ENCODE results near the gene CD9. TPM values are rescaled to one million over a fixed set of nuclear protein-coding genes. Genes with fewer than 3 reads are reported as not detected.

The CD9 gene
- polyA plus RNA-seq, 1 donor from 2014 or later, result not detected

DNA sequence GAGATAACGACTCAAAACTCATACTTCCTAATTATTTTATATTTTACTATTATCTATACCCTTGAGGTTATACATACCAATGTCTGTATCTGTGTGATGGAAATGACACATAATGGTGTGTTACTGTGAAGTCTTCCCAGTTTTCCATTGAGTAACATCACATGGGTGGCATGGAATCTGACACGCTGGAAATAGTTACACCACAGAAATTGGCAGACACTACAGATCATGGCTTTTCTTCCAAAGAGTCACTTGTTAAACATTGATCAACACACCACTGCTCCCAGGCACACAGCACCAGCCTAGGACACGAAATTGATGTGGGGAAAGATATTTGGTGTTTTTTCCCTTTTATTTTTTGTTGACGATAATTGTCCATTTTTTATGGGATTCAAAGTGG, 42.7 kb upstream of the CD9 start:
- Histone ChIP-seq H4K20me1 (ENCODE audit: insufficient read depth) (no peaks in the 10 kb centered on the region), H3K4me2 (ENCODE audit: low read length) (no peak overlapping the region), H3K9me2 (ENCODE audit: insufficient read depth, low read length) (no peaks in the 10 kb centered on the region), H3K9me3 (ENCODE audit: low read length) (no peaks in the 10 kb centered on the region), H3K79me2 (replicated peaks; ENCODE audit: insufficient read depth, low read length) (no peaks in the 10 kb centered on the region), H3K36me3 (ENCODE audit: insufficient read depth, low read length) (no peaks in the 10 kb centered on the region), H2AFZ (ENCODE audit: low read depth, low read length) (no peak overlapping the region), H3K4me3 (ENCODE audit: low read length) (no peak overlapping the region), H3F3A (ENCODE audit: insufficient read depth, low read length, poor library complexity, severe bottlenecking) (no peaks in the 10 kb centered on the region), H3K9ac (ENCODE audit: low read length) (no peak overlapping the region), H3K27me3 (ENCODE audit: insufficient read depth, low read depth, low read length) (no peaks in the 10 kb centered on the region), H3K27ac (ENCODE audit: low read length) (no peak overlapping the region)
- TF ChIP-seq EZH2 (IDR thresholded peaks at IDR 0.05; ENCODE audit: borderline replicate concordance, insufficient read depth, low read length, poor library complexity, severe bottlenecking) (no peak), RAD21 (conservative IDR thresholded peaks at IDR 0.05) (no peak), MXI1 (conservative IDR thresholded peaks at IDR 0.05; ENCODE audit: poor library complexity, severe bottlenecking) (no peak), POLR2AphosphoS5 (IDR thresholded peaks at IDR 0.05) (no peak), SMC3 (conservative IDR thresholded peaks at IDR 0.05; ENCODE audit: poor library complexity) (no peak), TAF1 (IDR thresholded peaks at IDR 0.05; ENCODE audit: low read depth) (no peak), EP300 (conservative IDR thresholded peaks at IDR 0.05; ENCODE audit: poor library complexity, severe bottlenecking) (no peak)
- TF ChIP-seq, protein P1, sequence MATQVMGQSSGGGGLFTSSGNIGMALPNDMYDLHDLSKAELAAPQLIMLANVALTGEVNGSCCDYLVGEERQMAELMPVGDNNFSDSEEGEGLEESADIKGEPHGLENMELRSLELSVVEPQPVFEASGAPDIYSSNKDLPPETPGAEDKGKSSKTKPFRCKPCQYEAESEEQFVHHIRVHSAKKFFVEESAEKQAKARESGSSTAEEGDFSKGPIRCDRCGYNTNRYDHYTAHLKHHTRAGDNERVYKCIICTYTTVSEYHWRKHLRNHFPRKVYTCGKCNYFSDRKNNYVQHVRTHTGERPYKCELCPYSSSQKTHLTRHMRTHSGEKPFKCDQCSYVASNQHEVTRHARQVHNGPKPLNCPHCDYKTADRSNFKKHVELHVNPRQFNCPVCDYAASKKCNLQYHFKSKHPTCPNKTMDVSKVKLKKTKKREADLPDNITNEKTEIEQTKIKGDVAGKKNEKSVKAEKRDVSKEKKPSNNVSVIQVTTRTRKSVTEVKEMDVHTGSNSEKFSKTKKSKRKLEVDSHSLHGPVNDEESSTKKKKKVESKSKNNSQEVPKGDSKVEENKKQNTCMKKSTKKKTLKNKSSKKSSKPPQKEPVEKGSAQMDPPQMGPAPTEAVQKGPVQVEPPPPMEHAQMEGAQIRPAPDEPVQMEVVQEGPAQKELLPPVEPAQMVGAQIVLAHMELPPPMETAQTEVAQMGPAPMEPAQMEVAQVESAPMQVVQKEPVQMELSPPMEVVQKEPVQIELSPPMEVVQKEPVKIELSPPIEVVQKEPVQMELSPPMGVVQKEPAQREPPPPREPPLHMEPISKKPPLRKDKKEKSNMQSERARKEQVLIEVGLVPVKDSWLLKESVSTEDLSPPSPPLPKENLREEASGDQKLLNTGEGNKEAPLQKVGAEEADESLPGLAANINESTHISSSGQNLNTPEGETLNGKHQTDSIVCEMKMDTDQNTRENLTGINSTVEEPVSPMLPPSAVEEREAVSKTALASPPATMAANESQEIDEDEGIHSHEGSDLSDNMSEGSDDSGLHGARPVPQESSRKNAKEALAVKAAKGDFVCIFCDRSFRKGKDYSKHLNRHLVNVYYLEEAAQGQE (IDR thresholded peaks at IDR 0.05; ENCODE audit: borderline replicate concordance), result no peak
- TF ChIP-seq, protein P2, sequence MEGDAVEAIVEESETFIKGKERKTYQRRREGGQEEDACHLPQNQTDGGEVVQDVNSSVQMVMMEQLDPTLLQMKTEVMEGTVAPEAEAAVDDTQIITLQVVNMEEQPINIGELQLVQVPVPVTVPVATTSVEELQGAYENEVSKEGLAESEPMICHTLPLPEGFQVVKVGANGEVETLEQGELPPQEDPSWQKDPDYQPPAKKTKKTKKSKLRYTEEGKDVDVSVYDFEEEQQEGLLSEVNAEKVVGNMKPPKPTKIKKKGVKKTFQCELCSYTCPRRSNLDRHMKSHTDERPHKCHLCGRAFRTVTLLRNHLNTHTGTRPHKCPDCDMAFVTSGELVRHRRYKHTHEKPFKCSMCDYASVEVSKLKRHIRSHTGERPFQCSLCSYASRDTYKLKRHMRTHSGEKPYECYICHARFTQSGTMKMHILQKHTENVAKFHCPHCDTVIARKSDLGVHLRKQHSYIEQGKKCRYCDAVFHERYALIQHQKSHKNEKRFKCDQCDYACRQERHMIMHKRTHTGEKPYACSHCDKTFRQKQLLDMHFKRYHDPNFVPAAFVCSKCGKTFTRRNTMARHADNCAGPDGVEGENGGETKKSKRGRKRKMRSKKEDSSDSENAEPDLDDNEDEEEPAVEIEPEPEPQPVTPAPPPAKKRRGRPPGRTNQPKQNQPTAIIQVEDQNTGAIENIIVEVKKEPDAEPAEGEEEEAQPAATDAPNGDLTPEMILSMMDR (IDR thresholded peaks at IDR 0.05; ENCODE audit: poor library complexity, severe bottlenecking), result no peak

DNA sequence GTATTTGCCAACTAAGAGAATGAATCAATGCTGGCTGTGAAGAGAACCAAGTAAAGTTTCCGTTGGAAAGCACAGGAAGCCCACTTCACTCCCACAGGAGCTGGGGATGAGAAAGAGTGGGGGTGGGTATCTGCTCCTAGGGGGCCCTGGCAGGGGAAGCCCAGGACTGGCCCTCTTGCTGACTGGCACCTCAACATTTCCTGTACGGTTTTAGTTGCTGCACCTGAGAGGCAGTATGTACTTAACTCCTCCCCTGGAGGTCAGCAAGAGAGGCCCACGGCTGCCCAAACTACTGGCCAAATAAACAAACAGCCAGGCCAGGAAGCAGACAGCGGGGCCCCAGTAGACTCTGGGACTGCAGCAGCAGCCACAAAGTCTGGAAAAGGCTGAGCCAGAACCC, 41.9 kb upstream of the CD9 start:
- H3K4me2 ChIP-seq (ENCODE audit: low read length), result no peak overlapping the region
- TF ChIP-seq TAF1 (IDR thresholded peaks at IDR 0.05; ENCODE audit: low read depth) (no peak), EZH2 (IDR thresholded peaks at IDR 0.05; ENCODE audit: borderline replicate concordance, insufficient read depth, low read length, poor library complexity, severe bottlenecking) (no peak), EP300 (conservative IDR thresholded peaks at IDR 0.05; ENCODE audit: poor library complexity, severe bottlenecking) (no peak), POLR2AphosphoS5 (IDR thresholded peaks at IDR 0.05) (no peak), SMC3 (conservative IDR thresholded peaks at IDR 0.05; ENCODE audit: poor library complexity) (no peak), RAD21 (conservative IDR thresholded peaks at IDR 0.05) (no peak)
- TF ChIP-seq, protein P2 (IDR thresholded peaks at IDR 0.05; ENCODE audit: poor library complexity, severe bottlenecking), result no peak
- TF ChIP-seq, protein P1 (IDR thresholded peaks at IDR 0.05; ENCODE audit: borderline replicate concordance), result no peak
- no peaks in the 10 kb centered on the region for H4K20me1 ChIP-seq (ENCODE audit: insufficient read depth)
- H3K9ac ChIP-seq (ENCODE audit: low read length), result no peak overlapping the region
- H3K36me3 ChIP-seq (ENCODE audit: insufficient read depth, low read length), result no peaks in the 10 kb centered on the region
- no peaks in the 10 kb centered on the region for H3F3A ChIP-seq (ENCODE audit: insufficient read depth, low read length, poor library complexity, severe bottlenecking)
- no peaks in the 10 kb centered on the region for H3K9me3 ChIP-seq (ENCODE audit: low read length)
- no peak overlapping the region for H3K4me3 ChIP-seq (ENCODE audit: low read length)
- no peaks in the 10 kb centered on the region for H3K27me3 ChIP-seq (ENCODE audit: insufficient read depth, low read depth, low read length)
- H3K27ac ChIP-seq (ENCODE audit: low read length), result no peak overlapping the region
- H3K79me2 ChIP-seq (replicated peaks; ENCODE audit: insufficient read depth, low read length), result no peaks in the 10 kb centered on the region
- H3K9me2 ChIP-seq (ENCODE audit: insufficient read depth, low read length), result no peaks in the 10 kb centered on the region
- H2AFZ ChIP-seq (ENCODE audit: low read depth, low read length), result no peak overlapping the region
